HepG2 (cell line): ENCODE results near the gene PFKP. TPM values are rescaled to one million over a fixed set of nuclear protein-coding genes. Genes with fewer than 3 reads are reported as not detected.
"Not testable (repeated sequence)": the region's sequence is repeated elsewhere in the genome, so short reads cannot be mapped to it uniquely, and the experiment has no call there.

Source experiments
- ATAC-seq: fragments of 200-7000 bp; cut with Tn5 transposase; 3 replicates; pipeline ENCODE4 v1.9.1; 2020; ENCODE audit warnings: mild to moderate bottlenecking, moderate library complexity
- BruUV-seq: library from RNA; stranded (reverse); fragments of 400-500 nt; replicated peaks from 2 replicates; lab custom pipeline; 2021; lab: Mats Ljungman, UMichigan
- CTCF ChIA-PET: fragments of 300-600 bp; formaldehyde crosslinking; extraction: SDS; loops from one replicate; lab custom pipeline; 2021; ENCODE audit warnings: low total read pairs, inconsistent platforms, low intra/inter-chr PET ratio; lab: Yijun Ruan, JAX
- POLR2A ChIA-PET: fragments of 350-600 bp; sonication (Branson Sonifier 250); formaldehyde crosslinking; loops from one replicate; lab custom pipeline; 2020; ENCODE audit warnings: antibody characterized with exemption, inconsistent platforms; lab: Yijun Ruan, JAX
- DNase-seq: peaks from one replicate; pipeline ENCODE4 v3.0.0-alpha.2; 2015; ENCODE audit warnings: low spot score
- FAIRE-seq: peaks from 3 replicates; lab custom pipeline; 2011; peaks lifted over from hg19 to GRCh38; lab: Jason Lieb, UNC
- H2AFZ ChIP-seq: one replicate; pipeline ENCODE4 v1.6.1; 2011; ENCODE audit warnings: low read length, inconsistent platforms
- H3K27ac ChIP-seq: fragments of 300-600 bp; 3 replicates; pipeline ENCODE4 v1.8.0; 2011; ENCODE audit warnings: mixed run types, mild to moderate bottlenecking, mixed read lengths, low read length, inconsistent platforms; ENCODE audit not compliant: insufficient read depth; ENCODE audit errors: extremely low read length
- H3K27me3 ChIP-seq, 2 experiments: fragments of 200-600 bp in 1 of 2; 2 replicates in 1 of 2; 3 replicates in 1 of 2; pipeline versions ENCODE4 v1.6.0 to v1.8.0; 2011; ENCODE audit warnings: low read length in 2 of 2, mild to moderate bottlenecking in 2 of 2, moderate library complexity in 2 of 2, inconsistent platforms in 1 of 2; ENCODE audit not compliant: insufficient read depth in 2 of 2, control insufficient read depth in 1 of 2
- H3K36me3 ChIP-seq, 2 experiments: fragments of 200-600 bp in 1 of 2; replicated peaks in 1 of 2; 2 replicates in 1 of 2; 3 replicates in 1 of 2; pipeline versions ENCODE4 v1.5.1 to v1.8.0; 2011; ENCODE audit warnings: low read length in 2 of 2, inconsistent platforms in 1 of 2; ENCODE audit not compliant: insufficient read depth in 2 of 2, control insufficient read depth in 1 of 2
- H3K4me1 ChIP-seq: 2 replicates; pipeline ENCODE4 v1.5.1; 2012; ENCODE audit warnings: low read length, inconsistent platforms; ENCODE audit not compliant: insufficient read depth
- H3K4me2 ChIP-seq: 2 replicates; pipeline ENCODE4 v1.6.0; 2011; ENCODE audit warnings: low read depth, low read length, inconsistent platforms
- H3K4me3 ChIP-seq, 3 experiments: fragments of 200-600 bp in 1 of 3; sonication (generic), shearing (Covaris generic) in 1 of 3; replicated peaks in 1 of 3; 2 replicates each; pipeline ENCODE4 v1.5.1; 2011 to 2016; ENCODE audit warnings: low read length in 3 of 3, inconsistent platforms in 2 of 3, low read depth in 2 of 3, mild to moderate bottlenecking in 2 of 3, control low read depth in 1 of 3, mixed read lengths in 1 of 3; ENCODE audit not compliant: insufficient read depth in 1 of 3
- H3K79me2 ChIP-seq: one replicate; pipeline ENCODE4 v1.6.1; 2011; ENCODE audit warnings: low read length, inconsistent platforms; ENCODE audit not compliant: insufficient read depth
- H3K9ac ChIP-seq: 2 replicates; pipeline ENCODE4 v1.6.0; 2011; ENCODE audit warnings: mild to moderate bottlenecking, low read depth, low read length, inconsistent platforms; ENCODE audit not compliant: insufficient read depth
- H3K9me3 ChIP-seq: 2 replicates; pipeline ENCODE4 v1.5.1; 2012; ENCODE audit warnings: mild to moderate bottlenecking, low read length
- H4K20me1 ChIP-seq: 2 replicates; pipeline ENCODE4 v1.6.0; 2011; ENCODE audit warnings: inconsistent platforms, mild to moderate bottlenecking, low read length, moderate library complexity; ENCODE audit not compliant: insufficient read depth
- AKAP8 ChIP-seq: sonication (generic); formaldehyde crosslinking; IDR thresholded peaks from 2 replicates; pipeline ENCODE4 v1.5.1; 2020; ENCODE audit warnings: mild to moderate bottlenecking, missing genetic modification reagents
- FOXP1 ChIP-seq, 2 experiments: fragments of 450-650 bp in 1 of 2; IDR thresholded peaks; 2 replicates each; pipeline ENCODE4 v1.6.1; 2017 to 2018; ENCODE audit warnings: antibody characterized with exemption in 1 of 2
- KAT2B ChIP-seq: fragments of 150-350 bp; IDR thresholded peaks from 2 replicates; pipeline ENCODE4 v1.6.1; 2014; ENCODE audit warnings: low read depth, low read length, borderline replicate concordance
- KDM5B ChIP-seq: sonication (generic); formaldehyde crosslinking; IDR thresholded peaks from 2 replicates; pipeline ENCODE4 v1.4.0; 2020; ENCODE audit warnings: missing genetic modification reagents, mild to moderate bottlenecking, borderline replicate concordance
- PHF20 ChIP-seq: sonication (generic); formaldehyde crosslinking; IDR thresholded peaks from 2 replicates; pipeline ENCODE4 v1.5.0; 2020; ENCODE audit warnings: mild to moderate bottlenecking, missing genetic modification reagents
- RFXAP ChIP-seq: sonication (generic); formaldehyde crosslinking; IDR thresholded peaks from 2 replicates; pipeline ENCODE4 v1.4.0; 2020; ENCODE audit warnings: missing genetic modification reagents, borderline replicate concordance
- WGBS: methylation state at CpG from one replicate; pipeline ENCODE4 v1.1.6; 2017; ENCODE audit warnings: low lambda C conversion rate; 5-methylcytosine and 5-hydroxymethylcytosine counted together
- in situ Hi-C: cut with HindIII; loops from 2 replicates; pipeline ENCODE4 v1.10.0; 2017; ENCODE audit warnings: low pct_unique_long_range_greater_than_20kb; ENCODE audit not compliant: extremely low pct_ligation_motif_present
- intact Hi-C: fragments of 100-400 bp; cut with micrococcal nuclease; formaldehyde crosslinking; loops from one replicate; pipeline ENCODE4 v1.10.0; 2022; ENCODE audit not compliant: unreplicated experiment
- polyA plus RNA-seq, 8 experiments: library from polyadenylated mRNA; depleted of rRNA in 3 of 8; stranded (reverse) in 7 of 8; unstranded in 1 of 8; fragments of >200 nt; fragmentation: Illumina TruSeq in 4 of 8; extraction: Trizol in 4 of 8; gene quantifications; 2 replicates each; pipeline versions ENCODE4 v1.2.1 to v1.2.3, GENCODE V29; 2011 to 2016; ENCODE audit warnings: low read depth in 4 of 8, missing spikeins in 1 of 8, mixed read lengths in 1 of 8; ENCODE audit not compliant: insufficient read depth in 1 of 8
- total RNA-seq, 5 experiments: library from RNA; depleted of rRNA; stranded (reverse); fragments of >200 nt; fragmentation: Illumina TruSeq; extraction: Trizol; gene quantifications; 2 replicates each; pipeline ENCODE4 v1.2.3, GENCODE V29; 2016; ENCODE audit warnings: low read depth in 1 of 5
- TF ChIP-seq, protein P1 (sequence below): IDR thresholded peaks from 2 replicates; pipeline ENCODE4 v1.6.1; 2016; ENCODE audit warnings: low read depth, missing genetic modification reagents, missing compliant biosample characterization

Gene PFKP
- total and polyA plus RNA-seq, 2 of the 13 experiments (the other 11 are each of a cell fraction or from before 2014, with no cell fraction given) = 0.80 to 2.4 TPM

DNA sequence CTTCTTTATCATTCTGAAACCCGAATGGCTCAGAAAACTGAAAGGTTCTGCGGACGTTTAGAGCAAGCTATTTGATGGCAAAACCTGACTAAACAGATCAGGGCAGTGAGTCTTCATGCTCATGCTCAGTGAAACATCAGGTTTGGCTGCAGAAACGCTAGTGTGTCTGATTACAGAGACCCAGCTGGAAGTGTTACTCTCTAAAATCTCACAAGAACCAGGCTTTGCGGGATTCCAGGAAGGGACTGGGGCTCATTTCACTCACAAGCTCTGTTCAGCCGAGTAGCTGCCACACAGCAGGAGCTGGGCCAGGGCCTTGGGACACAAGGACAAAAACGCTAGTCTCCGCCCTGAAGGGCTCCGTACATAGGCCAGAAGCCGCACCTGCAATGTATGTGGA is 102.3 kb downstream of the PFKP start:
- no TSS peak for BruUV-seq
- no peaks in the 10 kb centered on the region for H4K20me1 ChIP-seq
- H3K9ac ChIP-seq = no peak overlapping the region
- no peaks in the 10 kb centered on the region for H3K9me3 ChIP-seq
- intact Hi-C loops = no loop called here
- no peak for TF ChIP-seq PHF20
- TF ChIP-seq AKAP8 (CRISPR knock-in tag) = no peak
- no peak for TF ChIP-seq RFXAP (CRISPR knock-in tag)
- TF ChIP-seq KDM5B = no peak
- TF ChIP-seq, protein P1, sequence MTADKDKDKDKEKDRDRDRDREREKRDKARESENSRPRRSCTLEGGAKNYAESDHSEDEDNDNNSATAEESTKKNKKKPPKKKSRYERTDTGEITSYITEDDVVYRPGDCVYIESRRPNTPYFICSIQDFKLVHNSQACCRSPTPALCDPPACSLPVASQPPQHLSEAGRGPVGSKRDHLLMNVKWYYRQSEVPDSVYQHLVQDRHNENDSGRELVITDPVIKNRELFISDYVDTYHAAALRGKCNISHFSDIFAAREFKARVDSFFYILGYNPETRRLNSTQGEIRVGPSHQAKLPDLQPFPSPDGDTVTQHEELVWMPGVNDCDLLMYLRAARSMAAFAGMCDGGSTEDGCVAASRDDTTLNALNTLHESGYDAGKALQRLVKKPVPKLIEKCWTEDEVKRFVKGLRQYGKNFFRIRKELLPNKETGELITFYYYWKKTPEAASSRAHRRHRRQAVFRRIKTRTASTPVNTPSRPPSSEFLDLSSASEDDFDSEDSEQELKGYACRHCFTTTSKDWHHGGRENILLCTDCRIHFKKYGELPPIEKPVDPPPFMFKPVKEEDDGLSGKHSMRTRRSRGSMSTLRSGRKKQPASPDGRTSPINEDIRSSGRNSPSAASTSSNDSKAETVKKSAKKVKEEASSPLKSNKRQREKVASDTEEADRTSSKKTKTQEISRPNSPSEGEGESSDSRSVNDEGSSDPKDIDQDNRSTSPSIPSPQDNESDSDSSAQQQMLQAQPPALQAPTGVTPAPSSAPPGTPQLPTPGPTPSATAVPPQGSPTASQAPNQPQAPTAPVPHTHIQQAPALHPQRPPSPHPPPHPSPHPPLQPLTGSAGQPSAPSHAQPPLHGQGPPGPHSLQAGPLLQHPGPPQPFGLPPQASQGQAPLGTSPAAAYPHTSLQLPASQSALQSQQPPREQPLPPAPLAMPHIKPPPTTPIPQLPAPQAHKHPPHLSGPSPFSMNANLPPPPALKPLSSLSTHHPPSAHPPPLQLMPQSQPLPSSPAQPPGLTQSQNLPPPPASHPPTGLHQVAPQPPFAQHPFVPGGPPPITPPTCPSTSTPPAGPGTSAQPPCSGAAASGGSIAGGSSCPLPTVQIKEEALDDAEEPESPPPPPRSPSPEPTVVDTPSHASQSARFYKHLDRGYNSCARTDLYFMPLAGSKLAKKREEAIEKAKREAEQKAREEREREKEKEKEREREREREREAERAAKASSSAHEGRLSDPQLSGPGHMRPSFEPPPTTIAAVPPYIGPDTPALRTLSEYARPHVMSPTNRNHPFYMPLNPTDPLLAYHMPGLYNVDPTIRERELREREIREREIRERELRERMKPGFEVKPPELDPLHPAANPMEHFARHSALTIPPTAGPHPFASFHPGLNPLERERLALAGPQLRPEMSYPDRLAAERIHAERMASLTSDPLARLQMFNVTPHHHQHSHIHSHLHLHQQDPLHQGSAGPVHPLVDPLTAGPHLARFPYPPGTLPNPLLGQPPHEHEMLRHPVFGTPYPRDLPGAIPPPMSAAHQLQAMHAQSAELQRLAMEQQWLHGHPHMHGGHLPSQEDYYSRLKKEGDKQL = no peak
- TF ChIP-seq FOXP1 (IDR thresholded peaks at IDR 0.05) = no peak
- no peak for TF ChIP-seq FOXP1 (CRISPR knock-in tag; IDR thresholded peaks at IDR 0.05)
- TF ChIP-seq KAT2B = no peak
- TF ChIP-seq, all 625 proteins: peak for 0
- no peak overlapping the region for H3K4me2 ChIP-seq
- 96% methylated on average over 8 of the region's 10 CpGs for WGBS
- H3K4me1 ChIP-seq = peaks cover 17% of the 10 kb centered on the region
- H3K4me3 ChIP-seq = no peak overlapping the region
- CTCF ChIA-PET = no interaction called here
- DNase-seq (no peak), FAIRE-seq (no peak), ATAC-seq (no peak)
- H3K36me3 ChIP-seq = peaks cover 10 to 36% of the 10 kb centered on the region in 2 experiments
- H3K79me2 ChIP-seq = no peaks in the 10 kb centered on the region
- no peak overlapping the region for H3K27ac ChIP-seq
- no peaks in the 10 kb centered on the region; a peak in 1 of 5 replicates for H3K27me3 ChIP-seq
- in situ Hi-C loops = no loop called here
- H2AFZ ChIP-seq = no peak overlapping the region
- POLR2A ChIA-PET = no interaction called here

DNA sequence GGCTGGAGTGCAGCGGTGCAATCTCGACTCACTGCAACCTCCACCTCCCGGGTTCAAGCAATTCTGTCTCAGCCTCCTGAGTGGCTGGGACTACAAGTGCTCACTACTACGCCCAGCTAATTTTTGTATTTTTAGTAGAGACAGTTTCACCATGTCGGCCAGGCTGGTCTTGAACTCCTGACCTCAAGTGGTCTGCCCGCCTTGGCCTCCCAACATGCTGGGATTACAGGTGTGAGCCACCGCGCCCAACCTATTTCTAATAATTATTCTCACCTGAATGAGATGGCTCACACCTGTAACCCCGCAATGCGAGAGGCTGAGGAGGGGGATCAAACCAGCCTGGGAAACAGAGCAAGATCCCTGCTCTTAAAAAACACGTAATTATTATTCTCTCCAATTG is 104.1 kb downstream of the PFKP start:
- H3K27me3 ChIP-seq, in situ Hi-C loops, H3K27ac ChIP-seq, intact Hi-C loops, H4K20me1 ChIP-seq, H3K79me2 ChIP-seq, H2AFZ ChIP-seq, POLR2A ChIA-PET, BruUV-seq, DNase-seq, CTCF ChIA-PET, FAIRE-seq, H3K9me3 ChIP-seq, ATAC-seq: not testable (repeated sequence)
- peak overlapping the region; percentile 78 for H3K4me2 ChIP-seq
- H3K9ac ChIP-seq = peak overlapping the region; percentile 82
- peak overlapping the region; percentile 75 to 89 (median 79) for H3K4me3 ChIP-seq
- peaks cover 17% of the 10 kb centered on the region for H3K4me1 ChIP-seq
- 83% methylated on average over 8 of the region's 11 CpGs for WGBS
- peaks cover 8 to 19% of the 10 kb centered on the region in 2 experiments; a peak in 4 of 5 replicates for H3K36me3 ChIP-seq
